Measurements from ENCODE around the gene NACC1. TPM values are rescaled to one million over a fixed set of nuclear protein-coding genes. Genes with fewer than 3 reads are reported as not detected.
A peak's percentile ranks its signal among the peaks of the same experiment; 100 is the strongest.
"Not testable (repeated sequence)": the region's sequence is repeated elsewhere in the genome, so short reads cannot be mapped to it uniquely, and the experiment has no call there.

NACC1 gene
- total RNA-seq, 3 donors from 2014 or later, result 42.2 to 58.9 (median 54.1) TPM

DNA sequence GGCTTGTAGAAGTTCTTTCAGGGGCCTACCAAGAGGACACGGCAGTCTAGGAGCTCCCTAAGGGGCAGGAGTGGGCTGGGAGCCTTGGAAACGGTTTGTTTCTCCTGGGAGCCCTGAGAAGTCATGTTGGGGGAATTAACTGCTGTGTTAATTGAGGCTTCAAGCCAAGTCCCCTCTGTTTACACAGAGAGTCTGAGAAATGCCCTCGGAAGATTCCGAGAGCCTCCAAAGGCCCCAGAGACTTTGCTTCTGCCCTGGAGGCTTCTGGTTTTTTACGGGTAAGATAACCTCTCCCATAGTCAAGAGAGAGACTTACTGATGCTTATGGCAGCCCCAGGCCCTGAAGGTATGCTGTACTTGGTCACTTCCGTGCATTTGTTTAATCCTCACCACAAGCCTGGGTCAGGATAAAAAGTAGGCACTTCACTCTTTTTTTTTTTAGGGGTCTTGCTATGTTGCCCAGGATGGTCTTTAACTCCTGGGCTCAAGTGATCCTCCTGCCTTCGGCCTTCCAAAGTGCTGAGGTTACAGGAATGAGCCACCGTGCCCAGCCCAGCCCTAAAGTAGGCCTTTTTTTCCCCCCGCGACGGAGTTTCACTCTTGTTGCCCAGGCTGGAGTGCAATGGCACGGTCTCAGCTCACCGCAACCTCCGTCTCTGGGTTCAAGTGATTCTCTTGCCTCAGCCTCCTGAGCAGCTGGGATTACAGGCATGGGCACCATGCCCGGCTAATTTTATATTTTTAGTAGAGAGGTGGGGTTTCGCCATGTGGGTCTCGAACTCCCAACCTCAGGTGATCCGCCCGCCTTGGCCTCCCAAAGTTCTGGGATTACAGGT, 47.3 kb downstream of the NACC1 start:
- Histone ChIP-seq H3K4me1 (ENCODE audit: low read depth) (peaks cover 62% of the 10 kb centered on the region), H3K36me3 (ENCODE audit: low read depth) (no peaks in the 10 kb centered on the region), H3K4me3 (no peak overlapping the region), H3K9me3 (no peaks in the 10 kb centered on the region)
- TF ChIP-seq, protein P1, sequence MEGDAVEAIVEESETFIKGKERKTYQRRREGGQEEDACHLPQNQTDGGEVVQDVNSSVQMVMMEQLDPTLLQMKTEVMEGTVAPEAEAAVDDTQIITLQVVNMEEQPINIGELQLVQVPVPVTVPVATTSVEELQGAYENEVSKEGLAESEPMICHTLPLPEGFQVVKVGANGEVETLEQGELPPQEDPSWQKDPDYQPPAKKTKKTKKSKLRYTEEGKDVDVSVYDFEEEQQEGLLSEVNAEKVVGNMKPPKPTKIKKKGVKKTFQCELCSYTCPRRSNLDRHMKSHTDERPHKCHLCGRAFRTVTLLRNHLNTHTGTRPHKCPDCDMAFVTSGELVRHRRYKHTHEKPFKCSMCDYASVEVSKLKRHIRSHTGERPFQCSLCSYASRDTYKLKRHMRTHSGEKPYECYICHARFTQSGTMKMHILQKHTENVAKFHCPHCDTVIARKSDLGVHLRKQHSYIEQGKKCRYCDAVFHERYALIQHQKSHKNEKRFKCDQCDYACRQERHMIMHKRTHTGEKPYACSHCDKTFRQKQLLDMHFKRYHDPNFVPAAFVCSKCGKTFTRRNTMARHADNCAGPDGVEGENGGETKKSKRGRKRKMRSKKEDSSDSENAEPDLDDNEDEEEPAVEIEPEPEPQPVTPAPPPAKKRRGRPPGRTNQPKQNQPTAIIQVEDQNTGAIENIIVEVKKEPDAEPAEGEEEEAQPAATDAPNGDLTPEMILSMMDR (IDR thresholded peaks at IDR 0.05), result no peak
- no peak for ATAC-seq
- DNase-seq, result peak in 1 of 3 donors; percentile 50
- intact Hi-C loops (cut with DNase I, micrococcal nuclease), result no loop called here

DNA sequence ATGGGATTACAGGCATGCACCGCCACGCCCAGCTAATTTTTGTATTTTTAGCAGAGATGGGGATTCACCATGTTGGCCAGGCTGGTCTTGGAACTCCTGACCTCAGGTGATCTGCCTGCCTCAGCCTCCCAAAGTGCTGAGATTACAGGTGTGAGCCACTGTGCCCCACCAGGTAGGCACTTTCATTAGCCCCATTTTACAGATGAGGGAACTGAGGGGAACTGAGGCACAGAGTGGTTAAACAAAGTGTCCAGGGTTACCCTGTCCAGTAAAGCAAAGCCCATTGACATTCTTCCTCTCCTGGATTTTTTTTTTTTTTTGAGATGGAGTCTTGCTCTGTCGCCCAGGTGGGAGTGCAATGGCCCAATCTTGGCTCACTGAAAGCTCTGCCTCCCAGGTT, 48.1 kb downstream of the NACC1 start:
- peaks cover 62% of the 10 kb centered on the region for H3K4me1 ChIP-seq (ENCODE audit: low read depth)
- H3K9me3 ChIP-seq; intact Hi-C loops (cut with DNase I, micrococcal nuclease); DNase-seq; H3K36me3 ChIP-seq (ENCODE audit: low read depth); ATAC-seq; H3K4me3 ChIP-seq: not testable (repeated sequence)

DNA sequence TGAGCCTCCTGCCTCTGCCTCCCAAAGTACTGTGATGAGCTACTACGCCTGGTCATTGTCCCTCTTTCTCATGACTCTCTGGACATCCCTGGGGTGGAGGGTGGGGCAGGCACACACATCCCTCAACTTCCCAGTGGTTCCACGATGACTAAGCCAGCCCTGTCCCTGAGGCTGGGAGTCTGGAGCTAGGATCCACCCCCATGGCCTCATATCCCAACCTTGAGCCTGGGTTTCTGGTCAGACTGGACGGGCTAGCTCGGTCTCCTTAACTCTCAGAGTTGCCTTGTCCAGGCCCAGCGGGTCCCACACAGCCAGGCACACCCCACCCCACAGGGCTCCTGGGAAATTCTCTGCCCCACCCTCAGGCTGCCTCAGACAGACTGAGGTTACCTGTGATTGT, 51.7 kb downstream of the NACC1 start:
- Histone ChIP-seq H3K36me3 (ENCODE audit: low read depth) (no peaks in the 10 kb centered on the region), H3K4me1 (ENCODE audit: low read depth) (peaks cover 52% of the 10 kb centered on the region), H3K4me3 (no peak overlapping the region), H3K9me3 (no peaks in the 10 kb centered on the region)
- ATAC-seq, result peak; percentile 34
- intact Hi-C loops (cut with DNase I, micrococcal nuclease), result no loop called here
- TF ChIP-seq, protein P1 (IDR thresholded peaks at IDR 0.05), result no peak
- DNase-seq, result peak; percentile 52 to 70 (median 65)

DNA sequence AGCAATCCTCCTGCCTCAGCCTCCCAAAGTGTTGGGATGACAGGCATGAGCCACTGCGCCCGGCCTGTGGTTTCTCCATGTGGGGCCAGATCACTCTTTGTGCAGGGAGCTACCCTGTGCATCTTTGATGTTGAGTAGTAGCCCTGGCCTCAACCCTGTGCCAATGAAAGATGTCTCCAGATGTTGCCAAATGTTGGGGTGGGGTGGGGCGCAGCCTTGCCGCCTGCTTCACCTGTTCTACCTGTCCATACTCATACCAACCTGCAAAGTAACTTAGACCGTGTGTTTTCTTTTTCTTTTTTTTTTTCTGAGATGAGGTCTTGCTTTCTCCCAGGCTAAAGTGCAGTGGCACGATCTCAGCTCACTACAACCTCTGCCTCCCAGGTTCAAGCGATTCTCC, 53.1 kb downstream of the NACC1 start:
- Histone ChIP-seq H3K36me3 (ENCODE audit: low read depth) (no peaks in the 10 kb centered on the region), H3K9me3 (no peaks in the 10 kb centered on the region), H3K4me1 (ENCODE audit: low read depth) (peaks cover 40% of the 10 kb centered on the region), H3K4me3 (no peak overlapping the region)
- intact Hi-C loops (cut with DNase I, micrococcal nuclease), result no loop called here
- ATAC-seq (no peak), DNase-seq (peak in 1 of 3 donors; percentile 46)
- TF ChIP-seq, protein P1 (IDR thresholded peaks at IDR 0.05), result no peak

DNA sequence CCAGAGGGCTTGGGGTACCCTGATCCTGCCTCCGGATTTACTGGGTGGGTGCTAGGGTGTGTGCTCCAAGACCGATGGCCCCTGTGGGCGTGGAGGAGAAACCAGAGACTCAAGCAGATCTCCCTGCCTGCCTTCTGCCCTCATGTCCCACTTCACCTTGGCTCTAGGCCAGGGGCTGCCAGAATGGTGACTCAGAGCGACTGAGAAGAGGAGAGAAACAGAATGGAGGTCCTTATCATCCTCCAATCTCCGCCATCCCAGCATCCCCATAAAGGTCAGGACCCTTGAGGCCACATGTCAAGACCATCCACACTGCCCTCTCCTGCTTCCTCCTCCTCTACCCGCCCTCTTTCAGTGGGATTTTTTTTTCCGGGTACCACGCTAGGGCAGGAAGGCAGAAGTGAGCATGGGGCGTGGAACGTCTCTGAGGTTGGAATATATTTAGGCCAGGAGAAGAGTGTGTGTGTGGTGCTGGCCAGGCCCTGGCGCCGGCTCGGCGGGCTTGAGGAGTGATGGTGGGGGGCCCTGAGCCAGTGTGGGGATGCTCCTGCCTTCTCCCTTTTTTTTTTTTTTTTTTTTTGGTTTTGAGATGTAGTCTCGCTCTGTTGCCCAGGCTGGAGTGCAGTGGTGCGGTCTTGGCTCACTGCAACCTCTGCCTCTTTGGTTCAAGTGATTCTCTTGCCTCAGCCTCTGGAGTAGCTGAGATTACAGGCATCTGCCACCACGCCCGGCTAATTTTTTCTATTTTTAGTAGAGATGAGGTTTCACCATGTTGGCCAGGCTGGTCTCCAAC, 54.5 kb downstream of the NACC1 start:
- H3K9me3 ChIP-seq, result no peaks in the 10 kb centered on the region
- peaks cover 30% of the 10 kb centered on the region for H3K4me1 ChIP-seq (ENCODE audit: low read depth)
- no peak overlapping the region for H3K4me3 ChIP-seq
- ATAC-seq (peak; percentile 15), DNase-seq (peak; percentile 83 to 90 (median 84))
- intact Hi-C loops (cut with DNase I, micrococcal nuclease), result no loop called here
- TF ChIP-seq, protein P1 (IDR thresholded peaks at IDR 0.05), result no peak
- H3K36me3 ChIP-seq (ENCODE audit: low read depth), result no peaks in the 10 kb centered on the region
